DOHH2 (cell line): ENCODE measurements around the gene ADK.
"Not testable (repeated sequence)": the region's sequence is repeated elsewhere in the genome, so short reads cannot be mapped to it uniquely, and the experiment has no call there.

Experiments
- H3F3A ChIP-seq: fragments of 200-600 bp; sonication (generic), shearing (Covaris generic); 2 replicates; pipeline ENCODE4 v1.6.0; 2016; ENCODE audit warnings: antibody characterized with exemption, mild to moderate bottlenecking; ENCODE audit not compliant: control insufficient read depth, insufficient read depth
- H3K27ac ChIP-seq: fragments of 200-600 bp; sonication (generic); 2 replicates; pipeline ENCODE4 v1.5.1; 2014; ENCODE audit warnings: low read depth, mild to moderate bottlenecking, low read length, moderate library complexity
- H3K27me3 ChIP-seq: fragments of 200-600 bp; sonication (generic); 2 replicates; pipeline ENCODE4 v1.6.1; 2014; ENCODE audit warnings: mild to moderate bottlenecking, low read length, mixed read lengths; ENCODE audit not compliant: control insufficient read depth
- H3K36me3 ChIP-seq: fragments of 200-600 bp; sonication (generic); 2 replicates; pipeline ENCODE4 v1.6.1; 2014; ENCODE audit warnings: mild to moderate bottlenecking, low read length, moderate library complexity, mixed read lengths; ENCODE audit not compliant: control insufficient read depth
- H3K4me1 ChIP-seq: fragments of 200-600 bp; sonication (generic); 2 replicates; pipeline ENCODE4 v1.6.1; 2014; ENCODE audit warnings: mild to moderate bottlenecking, low read length, mixed read lengths; ENCODE audit not compliant: control insufficient read depth
- H3K4me2 ChIP-seq: fragments of 200-600 bp; sonication (generic); 2 replicates; pipeline ENCODE4 v1.6.0; 2014; ENCODE audit warnings: mild to moderate bottlenecking, low read length, moderate library complexity
- H3K4me3 ChIP-seq: fragments of 200-600 bp; sonication (generic); 2 replicates; pipeline ENCODE4 v1.5.1; 2014; ENCODE audit warnings: mild to moderate bottlenecking, low read length, mixed read lengths
- H3K79me2 ChIP-seq: fragments of 200-600 bp; sonication (generic); 2 replicates; pipeline ENCODE4 v1.6.1; 2014; ENCODE audit warnings: mild to moderate bottlenecking, low read length, mixed read lengths; ENCODE audit not compliant: control insufficient read depth
- H3K9me2 ChIP-seq: fragments of 200-600 bp; sonication (generic); replicated peaks from 2 replicates; pipeline ENCODE4 v1.6.1; 2014; ENCODE audit warnings: mild to moderate bottlenecking, low read length, mixed read lengths; ENCODE audit not compliant: control insufficient read depth
- H3K9me3 ChIP-seq: fragments of 200-600 bp; sonication (generic); 2 replicates; pipeline ENCODE4 v1.6.1; 2014; ENCODE audit warnings: antibody characterized with exemption, low read length, mixed read lengths; ENCODE audit not compliant: control insufficient read depth, insufficient read depth
- H4K20me1 ChIP-seq: fragments of 200-600 bp; sonication (generic); 2 replicates; pipeline ENCODE4 v1.6.0; 2014; ENCODE audit warnings: low read depth, mild to moderate bottlenecking, antibody characterized with exemption, low read length, moderate library complexity; ENCODE audit not compliant: control insufficient read depth, insufficient read depth
- CTCF ChIP-seq: fragments of 200-600 bp; sonication (generic); IDR thresholded peaks from one replicate; pipeline ENCODE4 v1.5.1; 2014; ENCODE audit warnings: antibody characterized with exemption, mild to moderate bottlenecking, low read depth, low read length; ENCODE audit not compliant: poor library complexity, severe bottlenecking
- EZH2phosphoT487 ChIP-seq: fragments of 200-600 bp; sonication (generic); IDR thresholded peaks from 2 replicates; pipeline ENCODE4 v1.6.1; 2017; ENCODE audit warnings: borderline replicate concordance, mild to moderate bottlenecking, antibody characterized with exemption, low read length, moderate library complexity, mixed read lengths

The ADK gene

GRCh38 chr10:74140553-74140952 lies 10.5 kb upstream of the ADK start:
- TF ChIP-seq CTCF (no peak), EZH2phosphoT487 (no peak)
- no peak overlapping the region for H3K4me3 ChIP-seq

GRCh38 chr10:74145133-74145532 lies 5.9 kb upstream of the ADK start:
- Histone ChIP-seq H3K4me2 (no peak overlapping the region), H4K20me1 (no peaks in the 10 kb centered on the region)

More at GRCh38 chr10:74140553-74140952, 10.5 kb upstream of the ADK start:
- Histone ChIP-seq H3K27me3 (no peaks in the 10 kb centered on the region), H3K9me2 (no peaks in the 10 kb centered on the region), H4K20me1 (no peaks in the 10 kb centered on the region; the same call in 1 of the 2 replicates), H3K27ac (no peak overlapping the region), H3K4me2 (no peak overlapping the region), H3F3A (peaks cover under 1% of the 10 kb centered on the region; the same call in 1 of the 2 replicates), H3K36me3 (peaks cover 39% of the 10 kb centered on the region), H3K9me3 (no peaks in the 10 kb centered on the region), H3K4me1 (no peaks in the 10 kb centered on the region), H3K79me2 (peaks cover 44% of the 10 kb centered on the region)

GRCh38 chr10:74146980-74147379 lies 4.0 kb upstream of the ADK start:
- H3K4me3 ChIP-seq, H3K9me3 ChIP-seq, H3K27ac ChIP-seq, H3K4me1 ChIP-seq, H3K4me2 ChIP-seq, H3K9me2 ChIP-seq, H4K20me1 ChIP-seq, H3K27me3 ChIP-seq, H3F3A ChIP-seq: not testable (repeated sequence)
- Histone ChIP-seq H3K36me3 (peaks cover 26% of the 10 kb centered on the region), H3K79me2 (peaks cover 84% of the 10 kb centered on the region)

More at GRCh38 chr10:74145133-74145532, 5.9 kb upstream of the ADK start:
- Histone ChIP-seq H3K4me3 (no peak overlapping the region), H3K4me1 (peaks cover 7% of the 10 kb centered on the region), H3K9me3 (no peaks in the 10 kb centered on the region), H3F3A (no peaks in the 10 kb centered on the region; the same call in 1 of the 2 replicates), H3K9me2 (no peaks in the 10 kb centered on the region), H3K27ac (no peak overlapping the region), H3K27me3 (no peaks in the 10 kb centered on the region), H3K36me3 (peaks cover 23% of the 10 kb centered on the region), H3K79me2 (peaks cover 85% of the 10 kb centered on the region)
- TF ChIP-seq EZH2phosphoT487, result no peak
- no peak for TF ChIP-seq CTCF

- H3K9me3 ChIP-seq, result no peaks in the 10 kb centered on the region
- peak within 1 kb of the TSS; percentile 72 for H3K27ac ChIP-seq
- H3K4me1 ChIP-seq, result peaks cover 19% of the 10 kb centered on the region
- H4K20me1 ChIP-seq, result no peaks in the 10 kb centered on the region
- H3K4me2 ChIP-seq, result peak within 1 kb of the TSS; percentile 68
- H3K9me2 ChIP-seq, result no peaks in the 10 kb centered on the region
- H3K79me2 ChIP-seq, result peaks cover 89% of the 10 kb centered on the region
- H3K27me3 ChIP-seq, result no peaks in the 10 kb centered on the region
- H3F3A ChIP-seq, result 0 out of 2 replicates have a peak, but pooled peaks cover 2% of the 10 kb centered on the region
- peaks cover 19% of the 10 kb centered on the region for H3K36me3 ChIP-seq
- H3K4me3 ChIP-seq, result peak within 1 kb of the TSS; percentile 100
- TF ChIP-seq EZH2phosphoT487, result no peak
- no peak for TF ChIP-seq CTCF
Observed at GRCh38 chr10:74150204-74150989, 624 bp upstream of the ADK start, which contains the start of gene AP3M1. TSS of gene AP3M1 (minus strand) at chr10:74150828. CDS start at chr10:74138379, 12,449 bp downstream.
